HEK293 (cell line): Measurements from ENCODE around the gene SERINC5.
"Not testable (repeated sequence)": the region's sequence is repeated elsewhere in the genome, so short reads cannot be mapped to it uniquely, and the experiment has no call there.

Experiments used
- CTCF ChIA-PET: fragments of 350-600 bp; formaldehyde crosslinking; extraction: SDS; loops from one replicate; lab custom pipeline; 2021; ENCODE audit warnings: antibody characterized with exemption; lab: Yijun Ruan, JAX
- POLR2A ChIA-PET: fragments of 300-600 bp; formaldehyde crosslinking; extraction: SDS; loops from one replicate; lab custom pipeline; 2020; ENCODE audit warnings: antibody characterized with exemption, inconsistent platforms; lab: Yijun Ruan, JAX
- H3K27ac ChIP-seq: fragments of 200-500 bp; sonication (Bioruptor generic); 2 replicates; pipeline ENCODE4 v1.5.1; 2014; ENCODE audit warnings: low read depth, low read length, control low read depth, inconsistent platforms; ENCODE audit errors: extremely low read depth
- H3K36me3 ChIP-seq, 2 experiments: fragments of 200-500 bp in 1 of 2; sonication (Bioruptor generic) in 1 of 2; 1 replicate in 1 of 2; 2 replicates in 1 of 2; pipeline ENCODE4 v1.5.1; 2014 to 2017; ENCODE audit warnings: inconsistent platforms in 2 of 2, low read length in 2 of 2; ENCODE audit not compliant: control insufficient read depth in 2 of 2, insufficient read depth in 1 of 2
- H3K4me1 ChIP-seq: fragments of 200-500 bp; sonication (Bioruptor generic); 2 replicates; pipeline ENCODE4 v1.5.1; 2014; ENCODE audit warnings: mild to moderate bottlenecking, low read length, inconsistent platforms; ENCODE audit not compliant: control insufficient read depth, insufficient read depth
- H3K4me3 ChIP-seq: 2 replicates; pipeline ENCODE4 v1.5.1; 2011; ENCODE audit warnings: low read depth, mild to moderate bottlenecking, control low read depth, low read length, moderate library complexity
- H3K9me3 ChIP-seq: fragments of 200-500 bp; sonication (Bioruptor generic); 2 replicates; pipeline ENCODE4 v1.5.1; 2014; ENCODE audit warnings: low read depth, low read length, inconsistent platforms; ENCODE audit not compliant: control insufficient read depth, insufficient read depth
- ATF2 ChIP-seq: fragments of 450-650 bp; formaldehyde crosslinking; IDR thresholded peaks from 2 replicates; pipeline ENCODE4 v1.5.1; 2016; ENCODE audit warnings: missing biosample characterization, missing genetic modification characterization, low read depth
- BCL11A ChIP-seq: fragments of 450-650 bp; formaldehyde crosslinking; IDR thresholded peaks from 2 replicates; pipeline ENCODE4 v1.5.1; 2016; ENCODE audit warnings: low read depth, missing biosample characterization, missing genetic modification characterization
- CTCF ChIP-seq: fragments of 450-650 bp; formaldehyde crosslinking; IDR thresholded peaks from 2 replicates; pipeline ENCODE4 v1.5.1; 2016; ENCODE audit warnings: missing biosample characterization, missing genetic modification characterization
- GLI4 ChIP-seq: fragments of 450-650 bp; formaldehyde crosslinking; IDR thresholded peaks from 2 replicates; pipeline ENCODE4 v1.5.1; 2016; ENCODE audit warnings: missing biosample characterization, missing genetic modification characterization
- GLIS1 ChIP-seq: fragments of 450-650 bp; formaldehyde crosslinking; IDR thresholded peaks from 2 replicates; pipeline ENCODE4 v1.5.1; 2016; ENCODE audit warnings: missing biosample characterization, missing genetic modification characterization
- KLF1 ChIP-seq: fragments of 450-650 bp; formaldehyde crosslinking; IDR thresholded peaks from 2 replicates; pipeline ENCODE4 v1.5.1; 2016; ENCODE audit warnings: missing biosample characterization, missing genetic modification characterization
- KLF17 ChIP-seq: fragments of 450-650 bp; formaldehyde crosslinking; IDR thresholded peaks from 2 replicates; pipeline ENCODE4 v1.5.1; 2016; ENCODE audit warnings: missing biosample characterization, missing genetic modification characterization
- KLF8 ChIP-seq: fragments of 450-650 bp; formaldehyde crosslinking; IDR thresholded peaks from 2 replicates; pipeline ENCODE4 v1.5.1; 2016; ENCODE audit warnings: missing biosample characterization, missing genetic modification characterization
- WT1 ChIP-seq: fragments of 450-650 bp; formaldehyde crosslinking; IDR thresholded peaks from 2 replicates; pipeline ENCODE4 v1.5.1; 2016; ENCODE audit warnings: missing biosample characterization, missing genetic modification characterization
- ZBTB1 ChIP-seq: fragments of 450-650 bp; formaldehyde crosslinking; IDR thresholded peaks from 2 replicates; pipeline ENCODE4 v1.5.1; 2016; ENCODE audit warnings: missing biosample characterization, missing genetic modification characterization
- ZBTB17 ChIP-seq: fragments of 450-650 bp; formaldehyde crosslinking; IDR thresholded peaks from 2 replicates; pipeline ENCODE4 v1.5.1; 2016; ENCODE audit warnings: missing biosample characterization, missing genetic modification characterization
- ZBTB21 ChIP-seq: fragments of 450-650 bp; formaldehyde crosslinking; IDR thresholded peaks from 2 replicates; pipeline ENCODE4 v1.5.1; 2017; ENCODE audit warnings: missing biosample characterization, missing genetic modification characterization
- ZBTB7A ChIP-seq: fragments of 450-650 bp; formaldehyde crosslinking; IDR thresholded peaks from 2 replicates; pipeline ENCODE4 v1.5.1; 2016; ENCODE audit warnings: low read depth, missing biosample characterization, missing genetic modification characterization
- ZNF121 ChIP-seq: fragments of 450-650 bp; formaldehyde crosslinking; IDR thresholded peaks from 2 replicates; pipeline ENCODE4 v1.5.1; 2016; ENCODE audit warnings: missing biosample characterization, missing genetic modification characterization
- ZNF157 ChIP-seq: fragments of 450-650 bp; formaldehyde crosslinking; IDR thresholded peaks from 2 replicates; pipeline ENCODE4 v1.5.1; 2016; ENCODE audit warnings: missing biosample characterization, missing genetic modification characterization
- ZNF362 ChIP-seq: fragments of 450-650 bp; formaldehyde crosslinking; IDR thresholded peaks from 2 replicates; pipeline ENCODE4 v1.5.1; 2016; ENCODE audit warnings: missing biosample characterization, missing genetic modification characterization
- ZNF654 ChIP-seq: fragments of 450-650 bp; formaldehyde crosslinking; IDR thresholded peaks from 2 replicates; pipeline ENCODE4 v1.5.1; 2016; ENCODE audit warnings: low read depth, missing biosample characterization, missing genetic modification characterization
- ZSCAN23 ChIP-seq: fragments of 450-650 bp; formaldehyde crosslinking; IDR thresholded peaks from 2 replicates; pipeline ENCODE4 v1.5.1; 2016; ENCODE audit warnings: missing biosample characterization, missing genetic modification characterization
- TF ChIP-seq, protein P1 (sequence below): fragments of 450-650 bp; formaldehyde crosslinking; IDR thresholded peaks from 2 replicates; pipeline ENCODE4 v1.5.1; 2017; ENCODE audit warnings: missing biosample characterization, missing genetic modification characterization
- TF ChIP-seq, protein P2 (sequence below): fragments of 450-650 bp; formaldehyde crosslinking; IDR thresholded peaks from 2 replicates; pipeline ENCODE4 v1.5.1; 2016; ENCODE audit warnings: missing biosample characterization, missing genetic modification characterization
- TF ChIP-seq, protein P3 (sequence below): fragments of 450-650 bp; formaldehyde crosslinking; IDR thresholded peaks from 2 replicates; pipeline ENCODE4 v1.5.1; 2016; ENCODE audit warnings: missing biosample characterization, missing genetic modification characterization, borderline replicate concordance

Gene SERINC5

DNA sequence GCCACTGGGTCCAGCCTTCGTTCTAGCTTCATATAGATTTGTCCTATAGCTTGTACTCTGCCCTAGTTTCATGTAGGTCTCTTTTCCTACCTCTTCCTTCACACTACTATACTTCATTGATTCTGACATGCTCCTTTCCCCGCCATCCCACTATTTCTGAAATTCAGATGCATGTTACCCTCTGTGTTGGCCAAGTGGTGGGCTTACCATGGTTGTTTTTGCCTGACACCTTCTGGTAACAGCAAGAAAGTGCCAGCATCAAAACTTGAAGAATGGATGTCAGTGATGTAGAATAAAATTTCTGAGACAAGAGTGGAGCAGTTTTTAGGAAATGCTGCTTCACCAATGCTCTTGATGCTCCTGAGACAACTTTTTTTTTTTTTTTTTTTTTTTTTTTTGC, 19.5 kb upstream of the SERINC5 start:
- H3K4me3 ChIP-seq: no peak overlapping the region
- POLR2A ChIA-PET: no interaction called here
- no peaks in the 10 kb centered on the region for H3K9me3 ChIP-seq
- H3K27ac ChIP-seq: no peak overlapping the region
- CTCF ChIA-PET: interaction anchor here (0.5 to 3.9 kb wide), 10 partner anchors 10 to 1148 kb away, joined by 3 to 23 read pairs (median 4); no protein-coding TSS in a partner anchor
- no peaks in the 10 kb centered on the region for H3K36me3 ChIP-seq
- H3K4me1 ChIP-seq: no peaks in the 10 kb centered on the region
- 0 out of 2 replicates have a peak, but pooled peaks have one; percentile 13 for TF ChIP-seq ZNF362 (tag by site-specific recombination)
- peak; percentile 51; the same call in 1 of the 2 replicates for TF ChIP-seq CTCF (tag by site-specific recombination)
- no peak for TF ChIP-seq ZNF157 (tag by site-specific recombination)
- TF ChIP-seq ATF2 (tag by site-specific recombination): no peak
- peak; percentile 65 for TF ChIP-seq ZNF654 (tag by site-specific recombination)

DNA sequence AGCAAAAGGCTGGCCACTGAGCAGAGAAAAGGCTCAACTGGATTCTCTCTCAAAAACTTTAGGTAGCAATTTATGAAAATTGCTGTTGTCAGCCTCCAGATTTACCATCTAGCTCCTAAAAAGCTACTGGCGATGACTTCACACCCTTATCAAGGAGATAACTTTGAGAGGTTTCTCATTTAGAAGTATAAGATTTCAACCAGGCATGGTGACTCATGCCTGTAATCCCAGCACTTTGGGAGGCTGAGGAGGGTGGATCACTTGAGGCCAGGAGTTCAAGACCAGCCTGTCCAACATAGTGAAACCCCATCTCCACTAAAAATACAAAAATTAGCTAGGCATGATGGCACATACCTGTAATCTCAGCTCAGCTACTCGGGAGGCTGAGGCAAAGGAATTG, 14.7 kb upstream of the SERINC5 start:
- H3K9me3 ChIP-seq, H3K27ac ChIP-seq, H3K4me1 ChIP-seq, H3K4me3 ChIP-seq, H3K36me3 ChIP-seq: not testable (repeated sequence)
- CTCF ChIA-PET: interaction anchor here (0.7 to 2.0 kb wide), 2 partner anchors 13 to 179 kb away, joined by 4 to 8 read pairs; no protein-coding TSS in a partner anchor
- POLR2A ChIA-PET: interaction anchor here (1.1 to 1.9 kb wide), 2 partner anchors 9 to 14 kb away, joined by 5 to 9 read pairs; partner anchors contain the start of gene SERINC5
- peak; percentile 21; the same call in 1 of the 2 replicates for TF ChIP-seq ZBTB7A (tag by site-specific recombination)
- 0 out of 2 replicates have a peak, but pooled peaks have one; percentile 34 for TF ChIP-seq KLF17
- TF ChIP-seq, protein P1, sequence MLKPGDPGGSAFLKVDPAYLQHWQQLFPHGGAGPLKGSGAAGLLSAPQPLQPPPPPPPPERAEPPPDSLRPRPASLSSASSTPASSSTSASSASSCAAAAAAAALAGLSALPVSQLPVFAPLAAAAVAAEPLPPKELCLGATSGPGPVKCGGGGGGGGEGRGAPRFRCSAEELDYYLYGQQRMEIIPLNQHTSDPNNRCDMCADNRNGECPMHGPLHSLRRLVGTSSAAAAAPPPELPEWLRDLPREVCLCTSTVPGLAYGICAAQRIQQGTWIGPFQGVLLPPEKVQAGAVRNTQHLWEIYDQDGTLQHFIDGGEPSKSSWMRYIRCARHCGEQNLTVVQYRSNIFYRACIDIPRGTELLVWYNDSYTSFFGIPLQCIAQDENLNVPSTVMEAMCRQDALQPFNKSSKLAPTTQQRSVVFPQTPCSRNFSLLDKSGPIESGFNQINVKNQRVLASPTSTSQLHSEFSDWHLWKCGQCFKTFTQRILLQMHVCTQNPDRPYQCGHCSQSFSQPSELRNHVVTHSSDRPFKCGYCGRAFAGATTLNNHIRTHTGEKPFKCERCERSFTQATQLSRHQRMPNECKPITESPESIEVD (tag by site-specific recombination): peak; percentile 87
- peak; percentile 60 for TF ChIP-seq GLIS1 (tag by site-specific recombination)
- peak; percentile 37; the same call in 1 of the 2 replicates for TF ChIP-seq ZBTB17 (tag by site-specific recombination)
- TF ChIP-seq ZBTB21 (tag by site-specific recombination): peak; percentile 81
- TF ChIP-seq, protein P2, sequence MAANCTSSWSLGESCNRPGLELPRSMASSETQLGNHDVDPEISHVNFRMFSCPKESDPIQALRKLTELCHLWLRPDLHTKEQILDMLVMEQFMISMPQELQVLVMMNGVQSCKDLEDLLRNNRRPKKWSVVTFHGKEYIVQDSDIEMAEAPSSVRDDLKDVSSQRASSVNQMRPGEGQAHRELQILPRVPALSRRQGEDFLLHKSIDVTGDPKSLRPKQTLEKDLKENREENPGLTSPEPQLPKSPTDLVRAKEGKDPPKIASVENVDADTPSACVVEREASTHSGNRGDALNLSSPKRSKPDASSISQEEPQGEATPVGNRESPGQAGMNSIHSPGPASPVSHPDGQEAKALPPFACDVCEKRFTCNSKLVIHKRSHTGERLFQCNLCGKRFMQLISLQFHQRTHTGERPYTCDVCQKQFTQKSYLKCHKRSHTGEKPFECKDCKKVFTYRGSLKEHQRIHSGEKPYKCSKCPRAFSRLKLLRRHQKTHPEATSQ (tag by site-specific recombination): 0 out of 2 replicates have a peak, but pooled peaks have one; percentile 66
- peak; percentile 68; the same call in 1 of the 2 replicates for TF ChIP-seq ZSCAN23 (tag by site-specific recombination)
- peak; percentile 25; the same call in 1 of the 2 replicates for TF ChIP-seq KLF1 (tag by site-specific recombination)
- TF ChIP-seq, protein P3, sequence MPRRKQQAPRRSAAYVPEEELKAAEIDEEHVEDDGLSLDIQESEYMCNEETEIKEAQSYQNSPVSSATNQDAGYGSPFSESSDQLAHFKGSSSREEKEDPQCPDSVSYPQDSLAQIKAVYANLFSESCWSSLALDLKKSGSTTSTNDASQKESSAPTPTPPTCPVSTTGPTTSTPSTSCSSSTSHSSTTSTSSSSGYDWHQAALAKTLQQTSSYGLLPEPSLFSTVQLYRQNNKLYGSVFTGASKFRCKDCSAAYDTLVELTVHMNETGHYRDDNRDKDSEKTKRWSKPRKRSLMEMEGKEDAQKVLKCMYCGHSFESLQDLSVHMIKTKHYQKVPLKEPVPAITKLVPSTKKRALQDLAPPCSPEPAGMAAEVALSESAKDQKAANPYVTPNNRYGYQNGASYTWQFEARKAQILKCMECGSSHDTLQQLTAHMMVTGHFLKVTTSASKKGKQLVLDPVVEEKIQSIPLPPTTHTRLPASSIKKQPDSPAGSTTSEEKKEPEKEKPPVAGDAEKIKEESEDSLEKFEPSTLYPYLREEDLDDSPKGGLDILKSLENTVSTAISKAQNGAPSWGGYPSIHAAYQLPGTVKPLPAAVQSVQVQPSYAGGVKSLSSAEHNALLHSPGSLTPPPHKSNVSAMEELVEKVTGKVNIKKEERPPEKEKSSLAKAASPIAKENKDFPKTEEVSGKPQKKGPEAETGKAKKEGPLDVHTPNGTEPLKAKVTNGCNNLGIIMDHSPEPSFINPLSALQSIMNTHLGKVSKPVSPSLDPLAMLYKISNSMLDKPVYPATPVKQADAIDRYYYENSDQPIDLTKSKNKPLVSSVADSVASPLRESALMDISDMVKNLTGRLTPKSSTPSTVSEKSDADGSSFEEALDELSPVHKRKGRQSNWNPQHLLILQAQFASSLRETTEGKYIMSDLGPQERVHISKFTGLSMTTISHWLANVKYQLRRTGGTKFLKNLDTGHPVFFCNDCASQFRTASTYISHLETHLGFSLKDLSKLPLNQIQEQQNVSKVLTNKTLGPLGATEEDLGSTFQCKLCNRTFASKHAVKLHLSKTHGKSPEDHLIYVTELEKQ (tag by site-specific recombination): peak; percentile 65; the same call in 1 of the 2 replicates
- TF ChIP-seq ZNF121 (tag by site-specific recombination): 0 out of 2 replicates have a peak, but pooled peaks have one; percentile 31
- peak; percentile 50; the same call in 1 of the 2 replicates for TF ChIP-seq WT1 (tag by site-specific recombination)
- 0 out of 2 replicates have a peak, but pooled peaks have one; percentile 46 for TF ChIP-seq GLI4 (tag by site-specific recombination)
- TF ChIP-seq ZBTB1 (tag by site-specific recombination): 0 out of 2 replicates have a peak, but pooled peaks have one; percentile 29
- TF ChIP-seq KLF8: peak; percentile 78
- TF ChIP-seq BCL11A (tag by site-specific recombination): 0 out of 2 replicates have a peak, but pooled peaks have one; percentile 40
